ENCODE results near the gene MYO7A.

MYO7A gene

GRCh38 chr11:77091146-77091940 is 36.7 kb upstream of the MYO7A start:
- Histone ChIP-seq H3K9me2 (replicated peaks; ENCODE audit: low read depth, low read length) (no peaks in the 10 kb centered on the region), H3K9ac (ENCODE audit: low read depth, low read length, poor library complexity, severe bottlenecking) (no peak overlapping the region), H3K27me3 (ENCODE audit: insufficient read depth, low read length, poor library complexity, severe bottlenecking) (no peaks in the 10 kb centered on the region), H3K4me2 (ENCODE audit: low read depth, low read length, poor library complexity, severe bottlenecking) (no peak overlapping the region), H3K36me3 (ENCODE audit: insufficient read depth, low read length) (peaks cover 8% of the 10 kb centered on the region; the same call in 1 of the 2 replicates), H3K4me3 (ENCODE audit: low read length, poor library complexity, severe bottlenecking) (no peak overlapping the region), H3K4me1 (ENCODE audit: insufficient read depth, low read length, poor library complexity, severe bottlenecking) (peaks cover 14% of the 10 kb centered on the region), H2AFZ (ENCODE audit: low read length) (no peak overlapping the region), H3K79me2 (ENCODE audit: insufficient read depth, low read length) (no peaks in the 10 kb centered on the region), H4K20me1 (ENCODE audit: insufficient read depth, low read length, poor library complexity, severe bottlenecking) (no peaks in the 10 kb centered on the region), H3F3A (ENCODE audit: low read depth) (no peaks in the 10 kb centered on the region), H3K9me3 (ENCODE audit: insufficient read depth, low read depth, low read length) (no peaks in the 10 kb centered on the region)
- TF ChIP-seq EZH2phosphoT487 (IDR thresholded peaks at IDR 0.05; ENCODE audit: borderline replicate concordance): no peak
- TF ChIP-seq CTCF (conservative IDR thresholded peaks at IDR 0.05; ENCODE audit: low read length): peak; percentile 97

GRCh38 chr11:77092382-77092781 is 35.7 kb upstream of the MYO7A start:
- peaks cover 6% of the 10 kb centered on the region for H3K4me1 ChIP-seq (ENCODE audit: insufficient read depth, low read length, poor library complexity, severe bottlenecking)
- TF ChIP-seq CTCF (conservative IDR thresholded peaks at IDR 0.05; ENCODE audit: low read length) (no peak), EZH2phosphoT487 (IDR thresholded peaks at IDR 0.05; ENCODE audit: borderline replicate concordance) (no peak)
- H3K27me3 ChIP-seq (ENCODE audit: insufficient read depth, low read length, poor library complexity, severe bottlenecking): no peaks in the 10 kb centered on the region
- no peak overlapping the region for H3K9ac ChIP-seq (ENCODE audit: low read depth, low read length, poor library complexity, severe bottlenecking)
- no peaks in the 10 kb centered on the region for H3K79me2 ChIP-seq (ENCODE audit: insufficient read depth, low read length)
- no peak overlapping the region for H3K4me2 ChIP-seq (ENCODE audit: low read depth, low read length, poor library complexity, severe bottlenecking)
- H3K9me2 ChIP-seq (replicated peaks; ENCODE audit: low read depth, low read length): no peaks in the 10 kb centered on the region
- H3K36me3 ChIP-seq (ENCODE audit: insufficient read depth, low read length): peaks cover 8% of the 10 kb centered on the region; the same call in 1 of the 2 replicates
- no peak overlapping the region for H2AFZ ChIP-seq (ENCODE audit: low read length)
- H4K20me1 ChIP-seq (ENCODE audit: insufficient read depth, low read length, poor library complexity, severe bottlenecking): no peaks in the 10 kb centered on the region
- no peaks in the 10 kb centered on the region for H3K9me3 ChIP-seq (ENCODE audit: insufficient read depth, low read depth, low read length)
- H3F3A ChIP-seq (ENCODE audit: low read depth): no peaks in the 10 kb centered on the region
- H3K4me3 ChIP-seq (ENCODE audit: low read length, poor library complexity, severe bottlenecking): no peak overlapping the region

GRCh38 chr11:77093056-77093891 is 34.8 kb upstream of the MYO7A start:
- Histone ChIP-seq H3K9me2 (replicated peaks; ENCODE audit: low read depth, low read length) (no peaks in the 10 kb centered on the region), H3K36me3 (ENCODE audit: insufficient read depth, low read length) (peaks cover 8% of the 10 kb centered on the region; the same call in 1 of the 2 replicates), H3K9me3 (ENCODE audit: insufficient read depth, low read depth, low read length) (no peaks in the 10 kb centered on the region), H4K20me1 (ENCODE audit: insufficient read depth, low read length, poor library complexity, severe bottlenecking) (no peaks in the 10 kb centered on the region), H2AFZ (ENCODE audit: low read length) (no peak overlapping the region), H3K4me2 (ENCODE audit: low read depth, low read length, poor library complexity, severe bottlenecking) (no peak overlapping the region), H3K4me1 (ENCODE audit: insufficient read depth, low read length, poor library complexity, severe bottlenecking) (peaks cover 6% of the 10 kb centered on the region), H3K79me2 (ENCODE audit: insufficient read depth, low read length) (no peaks in the 10 kb centered on the region), H3K27me3 (ENCODE audit: insufficient read depth, low read length, poor library complexity, severe bottlenecking) (no peaks in the 10 kb centered on the region), H3K4me3 (ENCODE audit: low read length, poor library complexity, severe bottlenecking) (no peak overlapping the region), H3F3A (ENCODE audit: low read depth) (no peaks in the 10 kb centered on the region), H3K9ac (ENCODE audit: low read depth, low read length, poor library complexity, severe bottlenecking) (no peak overlapping the region)
- TF ChIP-seq EZH2phosphoT487 (IDR thresholded peaks at IDR 0.05; ENCODE audit: borderline replicate concordance): no peak
- TF ChIP-seq CTCF (conservative IDR thresholded peaks at IDR 0.05; ENCODE audit: low read length): no peak

Data from Loucy (cell line).